Muscle of back (tissue), 11 donors: ENCODE measurements around the gene ACOT8. TPM values are rescaled to one million over a fixed set of nuclear protein-coding genes. Genes with fewer than 3 reads are reported as not detected.

ENCODE experiments used
- DNase-seq, 3 donors: peaks; one replicate each; pipeline versions ENCODE4 v3.0.0 to v3.0.0-alpha.2; 2013
- polyA plus RNA-seq, 10 donors: library from polyadenylated mRNA; unstranded; fragments of 120-200 nt; gene quantifications; one replicate each; pipeline ENCODE4 v1.2.1, GENCODE V29; 2013; ENCODE audit not compliant: insufficient read length in 10 of 10

Gene ACOT8
- polyA plus RNA-seq, 10 donors: 16.0 to 21.7 (median 19.5) TPM

GRCh38 chr20:45860560-45861220 is 3.5 kb upstream of the ACOT8 start:
- no peak for DNase-seq

GRCh38 chr20:45859916-45860315 is 2.7 kb upstream of the ACOT8 start:
- DNase-seq: no peak

GRCh38 chr20:45857882-45858216 is 657 bp upstream of the ACOT8 start:
- no peak for DNase-seq

GRCh38 chr20:45853484-45853883 is 3.7 kb downstream of the ACOT8 start:
- DNase-seq: no peak

GRCh38 chr20:45852326-45852725 is 4.9 kb downstream of the ACOT8 start:
- no peak for DNase-seq

GRCh38 chr20:45851501-45851900 is 5.7 kb downstream of the ACOT8 start:
- no peak for DNase-seq

GRCh38 chr20:45850926-45851325 is 6.3 kb downstream of the ACOT8 start:
- DNase-seq: no peak

- DNase-seq: no peak
These were observed 7.0 kb downstream of the ACOT8 start for GRCh38 chr20:45850238-45850637.

- DNase-seq: no peak
These were observed 8.1 kb downstream of the ACOT8 start for GRCh38 chr20:45848969-45849582.

GRCh38 chr20:45848421-45848820 is 8.8 kb downstream of the ACOT8 start:
- DNase-seq: no peak

- DNase-seq: no peak
These were observed 11.7 kb downstream of the ACOT8 start for GRCh38 chr20:45845452-45845851.

GRCh38 chr20:45843506-45843905 is 13.7 kb downstream of the ACOT8 start:
- DNase-seq: no peak

GRCh38 chr20:45842169-45842812 is 14.9 kb downstream of the ACOT8 start:
- peak in 1 of 3 donors; percentile 63 for DNase-seq

GRCh38 chr20:45841407-45842129 is 15.6 kb downstream of the ACOT8 start:
- no peak for DNase-seq

GRCh38 chr20:45840700-45841198 is 16.4 kb downstream of the ACOT8 start:
- no peak for DNase-seq

- no peak for DNase-seq
These were observed 20.4 kb downstream of the ACOT8 start for GRCh38 chr20:45836841-45837240.

GRCh38 chr20:45835825-45836224 is 21.4 kb downstream of the ACOT8 start:
- DNase-seq: no peak

- DNase-seq: no peak
These were observed 21.8 kb downstream of the ACOT8 start for GRCh38 chr20:45835329-45835765.

- DNase-seq: no peak
These were observed 22.4 kb downstream of the ACOT8 start for GRCh38 chr20:45834797-45835161.

- DNase-seq: peak; percentile 72 to 95 (median 88)
These were observed 23.1 kb downstream of the ACOT8 start for GRCh38 chr20:45833883-45834796.
